IPS-15b (cell line): ENCODE measurements around the gene ST6GALNAC5.

Experiments
- H3K27me3 ChIP-seq: one replicate; pipeline ENCODE4 v1.6.1; 2013; ENCODE audit warnings: low read length; ENCODE audit not compliant: control insufficient read depth, insufficient read depth
- H3K36me3 ChIP-seq: one replicate; pipeline ENCODE4 v1.6.1; 2013; ENCODE audit warnings: low read length; ENCODE audit not compliant: control insufficient read depth, insufficient read depth
- H3K4me1 ChIP-seq: one replicate; pipeline ENCODE4 v1.6.1; 2013; ENCODE audit warnings: mild to moderate bottlenecking, low read length; ENCODE audit not compliant: control insufficient read depth, insufficient read depth
- H3K4me3 ChIP-seq: one replicate; pipeline ENCODE4 v1.5.1; 2013; ENCODE audit warnings: low read depth, low read length
- H3K9ac ChIP-seq: one replicate; pipeline ENCODE4 v1.6.1; 2013; ENCODE audit warnings: low read depth, mild to moderate bottlenecking, low read length
- H3K9me3 ChIP-seq: one replicate; pipeline ENCODE4 v1.6.1; 2013; ENCODE audit warnings: mild to moderate bottlenecking, low read length; ENCODE audit not compliant: control insufficient read depth, insufficient read depth

ST6GALNAC5 gene

GRCh38 chr1:77104672-77105071 is 237.4 kb downstream of the ST6GALNAC5 start:
- H3K27me3 ChIP-seq, result no peaks in the 10 kb centered on the region
- no peaks in the 10 kb centered on the region for H3K9me3 ChIP-seq
- H3K36me3 ChIP-seq, result no peaks in the 10 kb centered on the region
- no peak overlapping the region for H3K4me3 ChIP-seq
- H3K4me1 ChIP-seq, result no peaks in the 10 kb centered on the region
- H3K9ac ChIP-seq, result no peak overlapping the region
